Neural crest cell (in vitro differentiated cells): Measurements from ENCODE around the gene GPR142. TPM values are rescaled to one million over a fixed set of nuclear protein-coding genes. Genes with fewer than 3 reads are reported as not detected.

ENCODE experiments used
- DNase-seq: peaks from one replicate; pipeline ENCODE4 v3.0.0; 2021; ENCODE audit warnings: low read depth, mixed read lengths, low spot score
- H3K27ac Mint-ChIP-seq: one replicate; pipeline ENCODE4 v1.8.0; 2021; ENCODE audit warnings: mild to moderate bottlenecking, mixed read lengths; ENCODE audit not compliant: unreplicated experiment
- H3K27me3 Mint-ChIP-seq: 2 replicates; pipeline ENCODE4 v1.8.0; 2021; ENCODE audit warnings: low read depth, mild to moderate bottlenecking, mixed read lengths
- H3K36me3 Mint-ChIP-seq: 2 replicates; pipeline ENCODE4 v1.8.0; 2021; ENCODE audit warnings: low read depth, mild to moderate bottlenecking, mixed read lengths
- H3K4me1 Mint-ChIP-seq: 2 replicates; pipeline ENCODE4 v1.8.0; 2021; ENCODE audit warnings: mixed read lengths
- H3K4me3 Mint-ChIP-seq: one replicate; pipeline ENCODE4 v1.8.0; 2021; ENCODE audit warnings: mild to moderate bottlenecking, mixed read lengths
- H3K9me3 Mint-ChIP-seq: 2 replicates; pipeline ENCODE4 v1.8.0; 2021; ENCODE audit warnings: mixed read lengths
- total RNA-seq: library from RNA; stranded (reverse); gene quantifications from 2 replicates; pipeline ENCODE4 v1.2.1, GENCODE V29; 2021
- TF ChIP-seq, protein P1 (sequence below): fragments of 200-600 bp; sonication (generic); conservative IDR thresholded peaks from 2 replicates; pipeline ENCODE4 v1.5.0; 2021; ENCODE audit warnings: antibody characterized with exemption, mild to moderate bottlenecking

GPR142 gene
- total RNA-seq, 1 donor from 2014 or later, result 0.23 TPM

- Mint-ChIP-seq H3K9me3 (no peaks in the 10 kb centered on the region), H3K27ac (peak overlapping the region; percentile 66), H3K27me3 (no peaks in the 10 kb centered on the region), H3K36me3 (no peaks in the 10 kb centered on the region), H3K4me3 (no peak overlapping the region), H3K4me1 (no peaks in the 10 kb centered on the region)
- TF ChIP-seq, protein P1, sequence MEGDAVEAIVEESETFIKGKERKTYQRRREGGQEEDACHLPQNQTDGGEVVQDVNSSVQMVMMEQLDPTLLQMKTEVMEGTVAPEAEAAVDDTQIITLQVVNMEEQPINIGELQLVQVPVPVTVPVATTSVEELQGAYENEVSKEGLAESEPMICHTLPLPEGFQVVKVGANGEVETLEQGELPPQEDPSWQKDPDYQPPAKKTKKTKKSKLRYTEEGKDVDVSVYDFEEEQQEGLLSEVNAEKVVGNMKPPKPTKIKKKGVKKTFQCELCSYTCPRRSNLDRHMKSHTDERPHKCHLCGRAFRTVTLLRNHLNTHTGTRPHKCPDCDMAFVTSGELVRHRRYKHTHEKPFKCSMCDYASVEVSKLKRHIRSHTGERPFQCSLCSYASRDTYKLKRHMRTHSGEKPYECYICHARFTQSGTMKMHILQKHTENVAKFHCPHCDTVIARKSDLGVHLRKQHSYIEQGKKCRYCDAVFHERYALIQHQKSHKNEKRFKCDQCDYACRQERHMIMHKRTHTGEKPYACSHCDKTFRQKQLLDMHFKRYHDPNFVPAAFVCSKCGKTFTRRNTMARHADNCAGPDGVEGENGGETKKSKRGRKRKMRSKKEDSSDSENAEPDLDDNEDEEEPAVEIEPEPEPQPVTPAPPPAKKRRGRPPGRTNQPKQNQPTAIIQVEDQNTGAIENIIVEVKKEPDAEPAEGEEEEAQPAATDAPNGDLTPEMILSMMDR, result no peak
- DNase-seq, result no peak
Measured at GRCh38 chr17:74394977-74395376, 27.7 kb downstream of the GPR142 start.

DNA sequence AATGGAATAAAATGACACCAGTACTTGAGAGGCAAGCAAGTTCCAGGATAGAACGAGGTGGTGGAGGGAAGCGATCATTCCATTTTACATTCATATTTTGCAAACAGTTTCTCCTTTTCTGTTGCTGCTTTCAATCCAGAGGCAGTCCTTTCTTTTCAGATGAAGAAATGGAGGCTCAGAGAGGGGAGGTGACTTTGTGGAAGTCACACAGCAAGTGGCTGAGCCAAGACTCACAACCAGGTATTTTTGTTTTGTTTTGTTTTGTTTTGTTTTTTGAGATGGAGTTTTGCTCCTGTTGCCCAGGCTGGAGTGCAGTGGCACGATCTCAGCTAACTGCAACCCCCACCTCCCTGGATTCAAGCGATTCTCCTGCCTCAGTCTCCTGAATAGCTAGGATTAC lies 29.3 kb downstream of the GPR142 start:
- no peak for DNase-seq
- H3K4me3 Mint-ChIP-seq, result no peak overlapping the region
- no peaks in the 10 kb centered on the region for H3K27me3 Mint-ChIP-seq
- no peaks in the 10 kb centered on the region for H3K9me3 Mint-ChIP-seq
- TF ChIP-seq, protein P1, result no peak
- H3K36me3 Mint-ChIP-seq, result no peaks in the 10 kb centered on the region
- no peaks in the 10 kb centered on the region for H3K4me1 Mint-ChIP-seq
- H3K27ac Mint-ChIP-seq, result no peak overlapping the region

- Mint-ChIP-seq H3K36me3 (no peaks in the 10 kb centered on the region), H3K27ac (no peak overlapping the region), H3K9me3 (no peaks in the 10 kb centered on the region), H3K4me3 (no peak overlapping the region), H3K4me1 (peaks cover 10% of the 10 kb centered on the region), H3K27me3 (no peaks in the 10 kb centered on the region)
- TF ChIP-seq, protein P1, result no peak
- DNase-seq, result no peak
Measured at GRCh38 chr17:74402048-74402447, 34.7 kb downstream of the GPR142 start.

DNA sequence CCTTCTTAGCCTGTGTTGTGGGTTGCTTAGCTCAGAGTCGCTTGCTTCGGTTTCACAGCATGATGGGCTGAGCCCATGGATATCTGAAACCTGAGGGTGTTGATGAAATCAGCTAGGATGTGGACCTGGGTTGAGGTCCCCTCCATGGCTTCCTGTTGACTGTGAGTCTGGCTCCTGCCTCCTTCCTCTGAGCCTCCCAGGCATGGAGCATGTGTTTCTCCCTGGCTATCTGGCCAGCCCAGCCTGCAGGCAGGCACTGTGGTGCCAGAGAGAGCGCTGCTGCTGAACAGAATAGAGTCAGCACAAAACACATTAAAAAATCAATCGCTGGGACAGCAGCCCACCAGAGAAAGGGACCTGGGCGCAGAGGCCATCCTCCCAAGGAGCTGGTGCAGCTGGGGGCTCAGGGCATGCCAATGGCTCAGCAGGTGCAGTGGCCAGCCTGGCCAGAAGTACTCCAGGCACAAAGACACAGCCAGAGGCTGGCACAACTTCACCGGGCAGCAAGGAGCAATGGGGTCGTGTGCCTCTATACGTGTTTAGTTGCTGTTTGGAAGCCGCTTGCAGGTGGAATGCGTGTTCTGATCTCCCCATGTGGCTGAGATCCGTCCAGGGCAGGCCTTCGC lies 36.3 kb downstream of the GPR142 start:
- Mint-ChIP-seq H3K9me3 (no peaks in the 10 kb centered on the region), H3K4me1 (peaks cover 10% of the 10 kb centered on the region), H3K27ac (peak overlapping the region; percentile 50), H3K4me3 (no peak overlapping the region), H3K36me3 (no peaks in the 10 kb centered on the region), H3K27me3 (no peaks in the 10 kb centered on the region)
- TF ChIP-seq, protein P1, result no peak
- DNase-seq, result no peak

GRCh38 chr17:74404218-74404617 lies 36.9 kb downstream of the GPR142 start:
- Mint-ChIP-seq H3K36me3 (no peaks in the 10 kb centered on the region), H3K27me3 (no peaks in the 10 kb centered on the region), H3K27ac (peak overlapping the region; percentile 50), H3K4me1 (peaks cover 10% of the 10 kb centered on the region), H3K9me3 (no peaks in the 10 kb centered on the region), H3K4me3 (no peak overlapping the region)
- no peak for DNase-seq
- TF ChIP-seq, protein P1, result no peak
